HG03039 (cell line): ENCODE data around the gene HYAL3.

Experiments used
- ATAC-seq: cut with Tn5 transposase; IDR thresholded peaks from one replicate; pipeline ENCODE4 v1.9.1; 2021; ENCODE audit warnings: mild to moderate bottlenecking, moderate library complexity; ENCODE audit not compliant: unreplicated experiment

Gene HYAL3, protein sequence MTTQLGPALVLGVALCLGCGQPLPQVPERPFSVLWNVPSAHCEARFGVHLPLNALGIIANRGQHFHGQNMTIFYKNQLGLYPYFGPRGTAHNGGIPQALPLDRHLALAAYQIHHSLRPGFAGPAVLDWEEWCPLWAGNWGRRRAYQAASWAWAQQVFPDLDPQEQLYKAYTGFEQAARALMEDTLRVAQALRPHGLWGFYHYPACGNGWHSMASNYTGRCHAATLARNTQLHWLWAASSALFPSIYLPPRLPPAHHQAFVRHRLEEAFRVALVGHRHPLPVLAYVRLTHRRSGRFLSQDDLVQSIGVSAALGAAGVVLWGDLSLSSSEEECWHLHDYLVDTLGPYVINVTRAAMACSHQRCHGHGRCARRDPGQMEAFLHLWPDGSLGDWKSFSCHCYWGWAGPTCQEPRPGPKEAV

DNA sequence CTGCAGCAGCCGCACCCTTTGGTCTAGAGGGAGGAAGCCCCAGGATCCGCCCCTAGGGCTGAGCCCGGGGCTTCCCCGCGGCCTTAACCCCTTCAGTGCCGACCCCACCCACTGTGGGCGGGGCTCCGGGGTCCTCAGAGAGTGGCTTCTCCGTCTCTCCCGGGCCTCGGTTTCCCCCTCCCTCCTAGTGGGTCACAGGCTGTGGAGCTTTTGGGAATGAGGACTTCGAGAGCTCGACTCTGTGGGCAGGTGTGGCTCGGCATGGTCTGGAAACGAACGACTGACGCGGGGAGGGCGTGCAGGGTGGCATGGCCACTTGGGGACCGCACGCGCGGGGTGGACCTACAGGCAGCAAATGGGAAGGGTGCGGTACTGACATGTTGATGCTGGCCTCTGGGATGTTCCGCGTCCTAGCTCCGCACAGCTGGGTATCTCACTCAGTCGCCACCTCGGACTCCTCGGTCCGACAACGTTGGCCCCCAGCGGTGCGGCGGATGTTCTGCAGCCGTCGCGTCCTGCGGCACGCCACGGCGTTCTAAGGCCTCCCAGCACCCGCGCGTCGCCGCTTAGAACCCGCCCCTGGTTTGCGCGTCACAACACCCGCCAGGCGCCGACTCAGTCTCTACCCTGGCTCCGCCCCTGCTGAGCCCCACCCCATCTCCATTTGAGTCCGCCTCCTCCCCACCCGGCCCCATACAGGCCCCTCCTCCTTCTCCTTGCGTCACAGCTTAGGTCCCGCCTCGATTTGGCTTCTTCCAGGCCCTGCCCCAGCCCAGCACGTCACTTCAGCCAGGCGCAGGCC lies at the start of gene HYAL3, which contains the start of gene NAA80:
Gene HYAL3, minus strand, starts transcription at position 570 of the 802 bp plus-strand sequence. CDS start 3,803 bp downstream, outside the sequence.
Gene NAA80, minus strand, starts transcription at position 570 of the 802 bp plus-strand sequence. CDS start 1,942 bp downstream, outside the sequence.
- ATAC-seq: peak; percentile 77

DNA sequence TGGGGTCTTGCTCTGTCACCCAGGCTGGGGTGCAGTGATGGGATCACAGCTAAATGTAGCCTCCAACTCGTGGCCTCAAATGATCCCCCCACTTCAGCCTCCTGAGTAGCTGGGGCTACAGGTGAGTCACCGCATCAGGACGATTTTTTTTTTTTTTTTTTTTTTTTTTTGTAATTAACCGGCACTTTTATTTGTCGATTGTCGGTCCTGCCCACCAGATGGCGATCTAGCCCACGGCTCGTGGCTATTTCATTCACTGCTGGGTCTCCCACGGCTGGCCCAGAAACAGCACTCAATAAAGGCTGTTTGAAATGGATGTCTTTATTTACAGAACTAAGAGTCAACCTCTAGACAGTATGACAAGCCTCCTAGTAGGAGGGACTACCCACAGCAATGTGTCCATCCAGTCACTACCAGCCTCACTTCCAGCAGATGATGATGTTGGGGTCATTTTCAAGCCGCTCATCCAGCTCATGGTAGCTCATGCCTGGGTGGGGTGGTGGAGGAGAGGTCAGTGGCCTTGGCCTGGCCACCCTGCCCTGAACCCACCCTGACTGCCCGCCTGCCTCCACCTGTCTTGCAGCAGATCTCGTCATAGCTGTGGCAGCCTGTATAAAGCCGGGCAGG lies 48.1 kb upstream of the HYAL3 start:
- ATAC-seq: no peak

DNA sequence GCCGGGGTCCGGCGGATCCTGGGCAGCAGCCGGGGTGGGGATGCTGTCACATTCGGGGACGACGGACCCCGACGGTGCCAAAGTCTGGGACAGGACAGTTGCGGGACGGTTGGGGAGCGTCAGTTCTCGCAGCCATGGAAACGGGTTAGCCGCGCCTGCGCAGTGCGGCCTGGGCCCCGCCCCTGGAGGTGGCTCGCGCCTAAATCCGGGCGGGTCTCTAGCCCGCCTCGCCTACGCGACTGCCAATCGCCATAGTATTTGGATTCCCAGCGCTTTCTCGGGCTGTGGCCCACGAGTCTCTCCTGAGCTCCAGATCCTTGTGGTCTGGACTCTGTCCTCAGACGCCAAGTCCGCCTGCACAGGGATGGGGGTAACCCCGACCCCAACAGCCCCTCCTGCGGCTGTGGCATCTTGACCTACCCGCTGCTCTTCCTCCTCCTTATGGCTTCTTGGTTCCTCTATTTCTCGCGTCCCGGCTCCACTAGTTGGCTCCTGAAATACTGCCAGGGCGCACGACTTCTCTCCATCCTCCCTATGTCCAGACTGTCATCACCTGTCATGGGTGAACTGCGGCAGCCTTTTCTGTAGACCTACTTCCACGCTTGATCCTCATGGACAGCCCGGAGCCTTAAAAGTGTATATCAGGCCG lies 46.5 kb upstream of the HYAL3 start, which contains the start of gene ZMYND10:
Gene ZMYND10, minus strand, starts transcription at position 147 of the 649 bp plus-strand sequence. CDS start 153 bp downstream, outside the sequence.
- ATAC-seq: no peak

DNA sequence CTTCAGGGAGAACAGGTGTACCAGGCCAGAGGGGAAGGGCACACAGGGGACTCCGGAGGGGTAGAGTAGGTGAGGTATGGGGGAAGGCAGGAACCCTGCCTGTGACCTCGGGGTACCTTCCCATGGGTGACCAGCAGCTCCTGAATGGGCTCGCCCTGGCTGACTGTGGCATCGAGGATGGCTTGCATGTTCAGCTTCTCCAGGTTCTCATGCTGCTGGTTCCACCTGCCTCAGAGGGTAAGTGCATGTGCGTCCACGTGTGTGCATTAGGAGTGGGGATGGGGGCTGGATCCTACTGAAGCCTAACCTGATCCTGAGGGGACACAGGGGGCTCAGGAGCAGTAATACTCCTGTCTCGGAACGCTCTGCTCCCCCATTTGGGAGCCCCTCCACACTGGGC lies 45.8 kb upstream of the HYAL3 start:
- no peak for ATAC-seq

DNA sequence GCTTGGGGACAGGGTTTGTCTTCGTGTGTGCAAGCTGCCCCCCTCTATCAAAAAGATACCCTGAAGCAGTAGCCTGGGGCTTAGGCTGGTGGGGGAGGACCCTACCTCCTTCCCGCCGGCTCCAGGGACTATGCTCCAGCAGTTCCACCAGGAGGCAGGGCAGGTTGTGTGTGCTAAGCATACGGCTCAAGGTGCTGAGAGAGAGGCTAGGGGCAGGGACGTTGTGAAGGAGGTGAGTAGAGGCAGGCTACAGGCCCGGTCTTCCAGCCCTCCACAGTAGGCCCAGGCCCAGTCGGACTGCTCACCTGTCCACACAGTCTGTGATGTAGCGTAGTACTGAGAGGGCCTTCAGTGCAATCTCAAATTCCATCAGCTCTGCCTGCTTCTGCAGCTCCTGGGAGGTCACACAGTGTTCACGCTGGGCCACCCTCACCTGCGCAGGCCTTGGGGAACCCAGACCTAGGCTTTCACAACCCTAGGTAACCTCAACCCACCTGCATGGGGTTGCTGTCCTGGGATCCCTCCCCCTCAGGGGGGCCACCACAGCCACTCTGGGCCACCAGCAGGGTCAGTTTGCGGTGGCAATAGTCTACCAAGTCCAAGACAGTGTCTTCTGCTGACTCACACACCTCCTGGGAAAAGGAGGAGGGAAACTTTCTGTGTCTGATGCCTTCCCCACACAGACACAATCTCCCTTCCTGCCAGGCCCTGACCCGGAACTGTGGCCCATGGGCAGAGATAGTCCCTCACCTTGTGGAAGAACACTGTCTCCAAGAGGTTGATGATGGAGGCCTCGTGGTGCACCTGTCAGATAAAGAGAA lies 43.8 kb upstream of the HYAL3 start:
- no peak for ATAC-seq

DNA sequence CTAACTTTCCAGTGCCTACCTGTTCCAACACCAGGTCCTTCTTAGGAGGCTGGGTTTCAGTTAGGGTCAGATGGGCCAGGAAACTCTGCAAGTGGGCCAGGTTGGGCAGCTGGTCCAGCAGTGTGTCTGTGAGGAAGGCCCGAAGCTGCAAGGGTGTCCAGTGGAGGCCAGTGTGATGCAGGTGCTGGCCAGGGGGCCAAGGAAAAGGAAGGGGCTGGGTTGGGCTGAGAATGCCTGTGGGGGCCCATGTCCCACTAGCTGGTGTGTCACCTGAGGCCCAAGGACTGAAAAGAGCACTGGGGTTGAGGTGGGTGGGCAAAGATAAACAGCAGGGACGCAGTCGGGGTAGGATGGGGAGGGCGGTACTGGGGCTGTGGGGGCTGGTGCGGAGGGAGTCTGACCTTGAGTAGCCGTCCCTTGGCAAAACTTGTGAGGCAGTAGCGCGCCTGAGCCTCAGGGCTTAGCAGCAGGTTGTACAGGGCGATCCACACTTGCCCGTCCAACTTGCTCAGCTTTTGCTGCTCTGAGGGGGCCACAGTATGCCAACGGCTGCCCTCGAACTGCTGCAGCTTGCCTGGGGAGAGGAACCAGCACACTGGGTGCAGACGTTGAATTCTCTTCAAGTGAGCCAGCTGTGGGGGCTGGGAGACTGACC lies 42.9 kb upstream of the HYAL3 start:
- no peak for ATAC-seq

DNA sequence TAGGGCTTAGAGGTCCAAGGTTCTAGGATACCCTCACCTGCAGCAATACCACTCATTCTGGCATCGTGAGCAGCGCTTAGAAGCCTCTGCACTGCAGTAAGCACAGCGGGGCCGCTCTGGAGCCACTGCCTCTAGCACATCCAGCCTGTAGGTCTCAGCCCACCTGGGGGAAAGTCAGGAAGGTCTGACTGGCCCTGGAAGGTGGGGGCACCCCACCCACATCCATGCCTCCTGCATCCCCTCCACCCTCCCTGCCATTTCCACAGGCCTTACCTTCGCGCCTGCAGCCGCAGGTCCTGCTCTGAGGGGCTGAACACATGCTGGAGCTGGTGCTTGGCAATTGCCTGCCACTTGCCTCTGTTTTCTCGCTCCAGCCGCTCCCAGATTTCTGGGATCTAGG lies 42.3 kb upstream of the HYAL3 start:
- no peak for ATAC-seq

DNA sequence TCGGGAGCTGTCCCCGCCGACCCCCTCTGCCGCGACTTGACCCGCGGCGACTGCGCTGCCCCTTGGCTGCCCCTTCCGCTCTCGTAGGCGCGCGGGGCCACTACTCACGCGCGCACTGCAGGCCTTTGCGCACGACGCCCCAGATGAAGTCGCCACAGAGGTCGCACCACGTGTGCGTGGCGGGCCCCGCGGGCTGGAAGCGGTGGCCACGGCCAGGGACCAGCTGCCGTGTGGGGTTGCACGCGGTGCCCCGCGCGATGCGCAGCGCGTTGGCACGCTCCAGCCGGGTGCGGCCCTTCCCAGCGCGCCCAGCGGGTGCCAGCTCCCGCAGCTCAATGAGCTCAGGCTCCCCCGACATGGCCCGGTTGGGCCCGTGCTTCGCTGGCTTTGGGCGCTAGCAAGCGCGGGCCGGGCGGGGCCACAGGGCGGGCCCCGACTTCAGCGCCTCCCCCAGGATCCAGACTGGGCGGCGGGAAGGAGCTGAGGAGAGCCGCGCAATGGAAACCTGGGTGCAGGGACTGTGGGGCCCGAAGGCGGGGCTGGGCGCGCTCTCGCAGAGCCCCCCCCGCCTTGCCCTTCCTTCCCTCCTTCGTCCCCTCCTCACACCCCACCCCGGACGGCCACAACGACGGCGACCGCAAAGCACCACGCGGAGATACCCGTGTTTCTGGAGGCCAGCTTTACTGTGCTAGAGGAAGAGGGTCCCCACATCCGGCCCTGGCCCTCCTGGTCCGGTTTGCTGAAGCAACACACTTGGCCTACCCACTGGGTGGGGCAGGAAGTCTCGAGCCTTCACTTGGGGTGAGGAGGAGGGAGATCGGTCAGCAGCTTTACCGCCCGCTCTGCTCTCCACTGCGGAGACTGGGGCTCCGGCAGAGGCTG lies 41.5 kb upstream of the HYAL3 start, which contains the start of gene RASSF1:
Gene RASSF1, minus strand, starts transcription at position 389 of the 882 bp plus-strand sequence. Its CDS starts 31 bp downstream, at position 358.
- no peak for ATAC-seq

DNA sequence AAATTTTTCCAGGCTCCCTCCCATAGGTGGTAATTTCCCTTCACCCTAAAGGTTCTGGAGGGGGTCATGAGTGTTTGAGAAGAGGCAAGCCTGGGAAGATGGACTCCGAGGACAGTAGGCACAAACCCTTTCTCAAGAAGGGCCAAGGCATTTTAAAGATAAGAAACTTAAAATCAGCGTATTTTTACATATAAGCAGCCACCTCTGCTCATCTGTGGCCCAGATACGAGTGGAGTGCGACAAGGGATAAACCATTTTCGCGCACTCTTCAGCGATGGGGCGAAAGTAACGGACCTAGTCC lies 40.9 kb upstream of the HYAL3 start:
- ATAC-seq: no peak

DNA sequence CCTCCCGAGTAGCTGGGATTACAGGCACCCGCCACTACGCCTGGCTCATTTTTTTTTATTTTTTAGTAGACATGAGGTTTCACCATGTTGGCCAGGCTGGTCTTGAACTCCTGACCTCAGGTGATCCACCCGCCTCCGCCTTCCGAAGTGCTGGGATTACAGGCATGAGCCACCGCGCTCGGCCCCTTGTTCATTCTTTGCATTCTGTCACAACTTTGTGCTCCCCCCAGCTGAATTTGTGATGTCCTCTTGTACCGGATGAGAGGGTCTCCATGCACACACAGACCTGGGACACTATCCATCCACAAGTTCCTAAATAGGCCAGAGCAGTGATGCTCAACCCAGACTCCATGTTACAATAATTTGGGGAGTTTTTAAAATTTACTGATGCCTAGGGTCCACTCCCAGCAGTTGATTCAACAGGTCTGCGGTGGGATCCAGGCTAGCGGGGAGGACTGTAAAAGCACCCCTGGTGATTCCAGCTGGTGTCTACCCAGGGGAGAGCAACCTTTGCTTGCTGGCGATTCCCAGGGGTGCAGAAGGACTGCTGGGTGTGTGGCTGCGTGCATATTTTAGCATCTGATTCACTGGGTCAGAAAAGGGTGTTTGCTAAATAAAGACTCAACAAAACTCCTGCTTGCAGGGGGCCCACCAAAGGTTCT lies 40.4 kb upstream of the HYAL3 start:
- no peak for ATAC-seq

DNA sequence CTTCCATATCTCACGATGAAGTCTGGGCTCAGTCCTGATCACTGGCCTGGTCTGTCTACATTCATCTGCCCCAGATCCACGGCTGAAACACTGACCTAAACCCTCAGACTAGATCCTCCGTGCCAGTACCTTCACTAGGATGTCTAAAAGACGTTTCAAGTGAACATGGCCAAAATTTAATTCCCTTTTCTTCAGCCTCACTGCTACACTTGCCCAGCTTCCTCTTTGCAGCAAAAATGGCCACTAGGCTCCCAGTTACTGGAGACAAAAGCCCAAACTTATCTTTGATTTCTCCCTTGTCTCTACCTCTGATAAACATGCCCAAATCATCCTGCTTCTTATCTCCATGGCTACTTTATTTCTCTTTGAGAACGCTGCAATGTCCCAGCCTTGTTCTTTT lies 39.8 kb upstream of the HYAL3 start:
- ATAC-seq: no peak

DNA sequence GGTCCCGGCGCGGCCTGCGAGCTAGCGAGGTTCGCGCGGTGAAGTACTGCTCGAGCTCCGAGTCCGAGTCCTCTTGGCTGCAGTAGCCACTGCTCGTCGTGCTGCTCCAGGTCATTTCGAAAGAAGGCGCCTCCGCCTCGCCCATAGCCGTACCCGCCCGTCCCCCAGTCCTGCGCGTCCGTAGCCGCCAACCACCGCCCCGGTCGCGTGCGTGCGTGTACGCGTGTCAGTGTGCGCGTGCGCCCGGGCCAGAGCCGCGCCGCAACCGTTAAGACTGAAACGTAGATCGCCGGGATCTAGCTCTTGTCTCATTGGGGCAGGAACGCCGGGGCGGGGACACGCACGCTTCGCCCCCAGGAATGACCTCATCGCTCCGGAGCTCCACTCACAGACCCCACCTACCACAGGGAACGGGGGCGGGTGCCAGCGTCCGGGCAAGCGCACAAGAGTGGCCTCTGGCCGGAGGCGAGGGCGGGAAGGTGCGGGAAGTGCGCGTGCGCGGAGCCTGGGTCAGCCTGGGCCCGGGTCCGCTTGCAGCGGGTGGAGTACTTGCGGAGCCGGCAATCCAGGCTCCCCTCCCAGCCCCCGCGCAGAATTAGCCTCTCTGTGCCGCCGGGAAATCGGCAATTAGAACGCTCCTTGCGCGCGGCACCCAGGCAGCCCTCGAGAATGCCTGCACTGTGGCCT lies 38.1 kb upstream of the HYAL3 start:
- peak; percentile 70 for ATAC-seq

DNA sequence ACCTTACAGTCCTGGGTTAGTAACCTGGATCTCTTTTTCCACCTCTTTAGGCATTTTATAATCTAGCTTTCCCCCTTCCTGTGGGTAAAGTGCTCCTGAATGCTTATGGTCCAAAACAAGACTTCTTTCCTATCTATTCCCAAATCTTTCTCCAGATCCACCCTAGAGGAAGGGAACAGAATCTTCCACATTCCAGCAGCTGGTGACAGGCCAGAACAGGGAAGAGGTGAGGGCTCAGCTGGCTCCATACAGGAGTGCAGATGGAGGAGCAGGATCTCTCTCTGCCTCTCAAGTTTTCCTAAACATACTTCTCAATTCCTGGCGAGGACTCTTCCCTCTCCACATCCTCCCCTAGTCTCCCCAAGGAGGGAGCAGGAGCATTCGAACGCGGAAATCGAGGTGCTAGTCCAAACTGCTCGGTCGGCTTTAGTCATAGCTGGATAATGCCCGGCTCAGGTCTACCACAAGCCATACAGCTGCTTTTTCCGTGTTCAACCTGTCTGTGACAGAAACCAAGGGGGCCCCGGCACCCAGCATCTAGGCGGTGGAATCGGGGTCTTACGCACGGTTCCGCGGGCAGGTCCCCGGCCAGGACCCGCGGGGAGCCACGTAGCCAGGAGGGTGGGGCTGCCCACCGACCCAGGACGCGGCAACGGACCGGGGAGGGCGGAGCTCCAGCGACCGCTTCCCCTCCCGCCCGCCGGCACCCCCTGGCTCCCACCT lies 37.4 kb upstream of the HYAL3 start:
- peak; percentile 34 for ATAC-seq

DNA sequence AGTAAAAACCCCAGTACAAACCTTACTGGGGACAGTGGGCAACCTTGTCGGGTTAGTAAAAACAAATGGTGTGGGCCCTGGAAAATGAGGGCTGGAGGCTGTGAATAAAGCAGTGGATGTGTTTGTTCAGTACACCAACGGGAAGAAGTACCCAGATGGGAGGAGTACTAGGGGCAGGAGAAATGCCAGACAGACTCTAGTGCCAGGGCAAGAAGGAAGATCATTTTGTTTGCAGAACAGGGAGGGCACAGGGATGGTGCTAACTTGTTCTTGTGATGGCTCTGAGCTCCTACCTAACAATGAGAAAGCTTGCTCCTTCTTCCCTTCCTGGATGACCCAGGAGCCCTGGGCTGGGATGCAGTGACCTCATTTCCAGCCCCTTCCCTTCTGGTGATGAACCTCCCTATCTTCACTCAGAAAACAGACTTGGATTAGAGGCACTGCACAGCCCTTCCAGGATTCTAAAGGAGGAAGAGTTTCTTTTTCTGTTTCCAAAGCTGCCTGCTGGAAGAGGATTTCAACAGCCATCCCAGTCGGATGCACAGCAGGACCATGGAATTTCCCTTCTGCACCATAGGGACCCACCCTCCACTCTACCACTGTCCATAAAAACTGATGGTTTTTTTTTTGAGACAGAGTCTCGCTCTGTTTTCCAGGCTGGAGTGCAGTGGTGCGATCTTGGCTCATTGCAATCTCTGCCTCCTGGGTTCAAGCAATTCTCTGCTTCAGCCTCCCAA lies 35.3 kb upstream of the HYAL3 start:
- ATAC-seq: no peak

DNA sequence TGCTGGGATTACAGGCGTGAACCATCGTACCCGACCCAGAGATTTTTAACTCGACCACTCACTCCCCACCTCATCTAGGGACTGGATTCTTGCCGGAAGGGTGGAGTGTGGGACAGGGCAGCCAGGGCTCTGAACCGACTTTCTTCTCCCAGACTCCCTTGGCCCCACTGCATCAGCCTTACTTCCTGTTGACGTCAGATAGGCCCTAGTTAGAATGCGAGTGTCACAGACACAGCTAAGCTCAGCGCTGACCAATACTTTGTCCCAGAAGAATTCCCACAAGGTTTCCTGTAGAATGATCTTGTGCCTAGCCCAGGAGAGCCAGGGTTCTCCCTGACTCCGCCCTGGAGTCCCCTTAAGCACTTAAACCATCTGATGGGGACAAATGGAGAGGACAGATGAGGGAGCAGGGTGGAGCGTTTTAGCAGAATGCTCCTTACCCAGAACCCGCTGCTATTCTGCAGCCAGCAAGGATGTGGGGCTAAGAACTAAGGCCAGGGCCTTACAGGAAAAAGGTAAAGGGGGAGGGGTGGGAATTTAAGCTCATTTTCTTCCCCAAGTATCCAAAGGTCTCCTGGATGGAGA lies 34.6 kb upstream of the HYAL3 start:
- ATAC-seq: no peak
